K562 (cell line): ENCODE results near the gene HYOU1. TPM values are rescaled to one million over a fixed set of nuclear protein-coding genes. Genes with fewer than 3 reads are reported as not detected.

Source experiments
- ARID2 ChIP-seq: fragments of 450-650 bp; IDR thresholded peaks from 2 replicates; pipeline ENCODE4 v1.6.1; 2017; ENCODE audit warnings: antibody characterized with exemption, mild to moderate bottlenecking
- C11orf30 ChIP-seq: fragments of 450-650 bp; IDR thresholded peaks from 2 replicates; pipeline ENCODE4 v1.6.1; 2016; ENCODE audit warnings: low read depth, mild to moderate bottlenecking
- DEAF1 ChIP-seq: fragments of 450-650 bp; formaldehyde crosslinking; IDR thresholded peaks from 2 replicates; pipeline ENCODE4 v1.4.0; 2020; ENCODE audit warnings: mild to moderate bottlenecking, moderate library complexity
- DIDO1 ChIP-seq: fragments of 450-650 bp; IDR thresholded peaks from 2 replicates; pipeline ENCODE4 v1.6.1; 2016; ENCODE audit warnings: low read depth, missing biosample characterization, missing genetic modification characterization
- E2F3 ChIP-seq: fragments of 250-450 bp; sonication (Bioruptor Pico); IDR thresholded peaks from 2 replicates; pipeline ENCODE4 v1.4.0; 2020; ENCODE audit warnings: mild to moderate bottlenecking
- GATAD2B ChIP-seq: fragments of 450-650 bp; IDR thresholded peaks from 2 replicates; pipeline ENCODE4 v1.6.1; 2017; ENCODE audit warnings: mild to moderate bottlenecking, borderline replicate concordance
- HSF4 ChIP-seq: fragments of 250-450 bp; sonication (Bioruptor Pico); IDR thresholded peaks from 2 replicates; pipeline ENCODE4 v2.1.2; 2022; ENCODE audit warnings: mild to moderate bottlenecking, moderate library complexity, borderline replicate concordance
- MCM2 ChIP-seq: fragments of 450-650 bp; IDR thresholded peaks from 2 replicates; pipeline ENCODE4 v1.6.1; 2017; ENCODE audit warnings: low read depth, mild to moderate bottlenecking
- MEF2D ChIP-seq: conservative IDR thresholded peaks from 2 replicates; pipeline ENCODE4 v1.6.1; 2016; ENCODE audit warnings: low read depth, missing genetic modification characterization, missing compliant biosample characterization
- MTA3 ChIP-seq: fragments of 450-650 bp; formaldehyde crosslinking; IDR thresholded peaks from 2 replicates; pipeline ENCODE4 v1.6.1; 2017; ENCODE audit warnings: mild to moderate bottlenecking, borderline replicate concordance
- POLR2G ChIP-seq: fragments of 200-400 bp; formaldehyde crosslinking; IDR thresholded peaks from 2 replicates; pipeline ENCODE4 v1.6.1; 2017; ENCODE audit warnings: low read depth, mild to moderate bottlenecking, antibody characterized with exemption, low read length, moderate library complexity
- SAFB ChIP-seq: fragments of 200-400 bp; formaldehyde crosslinking; IDR thresholded peaks from 2 replicates; pipeline ENCODE4 v1.6.1; 2017; ENCODE audit warnings: low read depth, low read length, borderline replicate concordance
- SFPQ ChIP-seq: fragments of 200-400 bp; formaldehyde crosslinking; IDR thresholded peaks from 2 replicates; pipeline ENCODE4 v1.6.1; 2017; ENCODE audit warnings: mild to moderate bottlenecking, low read depth, low read length, moderate library complexity
- TAF7 ChIP-seq: fragments of 450-650 bp; IDR thresholded peaks from 2 replicates; pipeline ENCODE4 v1.6.1; 2016; ENCODE audit warnings: missing genetic modification characterization, missing compliant biosample characterization
- ZBTB1 ChIP-seq: sonication (generic); formaldehyde crosslinking; IDR thresholded peaks from 2 replicates; pipeline ENCODE4 v1.8.1; 2023; ENCODE audit warnings: missing genetic modification reagents, low read depth, mild to moderate bottlenecking, borderline replicate concordance
- ZNF699 ChIP-seq: fragments of 250-450 bp; sonication (Bioruptor Pico); IDR thresholded peaks from 2 replicates; pipeline ENCODE4 v1.8.0; 2021; ENCODE audit warnings: mild to moderate bottlenecking, moderate library complexity; ENCODE audit not compliant: insufficient replicate concordance
- polyA plus RNA-seq, 8 experiments: library from polyadenylated mRNA; depleted of rRNA in 4 of 8; stranded (reverse) in 5 of 8; unstranded in 3 of 8; fragments of >200 nt; fragmentation: Nextera tagmentation in 2 of 8; fragmentation: Illumina TruSeq in 1 of 8; extraction: Ambion mirVana in 2 of 8; extraction: Trizol in 1 of 8; gene quantifications; 2 replicates each; pipeline versions ENCODE4 v1.2.1 to v1.2.3, GENCODE V29; 2011 to 2014; ENCODE audit warnings: inconsistent platforms in 1 of 8, missing spikeins in 1 of 8
- total RNA-seq, 7 experiments: library from RNA; depleted of rRNA in 6 of 7; stranded (reverse); fragments of >200 nt in 6 of 7; fragmentation: Illumina TruSeq in 2 of 7; extraction: Trizol in 2 of 7; gene quantifications; 2 replicates each; pipeline versions ENCODE4 v1.2.1 to v1.2.3, GENCODE V29; 2011 to 2021; ENCODE audit warnings: low replicate concordance in 1 of 7
- TF ChIP-seq, protein P1 (sequence below): fragments of 450-650 bp; formaldehyde crosslinking; IDR thresholded peaks from 2 replicates; pipeline ENCODE4 v1.4.0; 2022; ENCODE audit warnings: mild to moderate bottlenecking, moderate library complexity
- TF ChIP-seq, protein P2 (sequence below): IDR thresholded peaks from 2 replicates; pipeline ENCODE4 v1.6.1; 2011; ENCODE audit warnings: borderline replicate concordance, low read depth, mild to moderate bottlenecking, moderate library complexity, low read length; ENCODE audit not compliant: insufficient read depth, poor library complexity, severe bottlenecking
- TF ChIP-seq, protein P3 (sequence below): fragments of 450-650 bp; IDR thresholded peaks from 2 replicates; pipeline ENCODE4 v1.6.1; 2016; ENCODE audit warnings: antibody characterized with exemption

Gene HYOU1
- total and polyA plus RNA-seq, 9 of the 15 experiments (the other 6 are each of a cell fraction or from before 2014, with no cell fraction given) = 19.5 to 197 (median 128) TPM

GRCh38 chr11:119057000-119057769, at the start of gene HYOU1 (continued):
- no peak for TF ChIP-seq DIDO1 (tag)
- TF ChIP-seq ZBTB1 (CRISPR knock-in tag) = peak; percentile 22; the same call in 1 of the 2 replicates
- no peak for TF ChIP-seq SFPQ
- TF ChIP-seq DEAF1 (CRISPR knock-in tag) = no peak
- TF ChIP-seq TAF7 (tag) = 0 out of 2 replicates have a peak, but pooled peaks have one; percentile 52
- TF ChIP-seq C11orf30 = peak; percentile 75
- TF ChIP-seq MTA3 = peak; percentile 82; the same call in 1 of the 2 replicates
- TF ChIP-seq E2F3 = no peak
- no peak for TF ChIP-seq SAFB
- no peak for TF ChIP-seq ZNF699 (CRISPR knock-in tag)
- TF ChIP-seq, protein P1, sequence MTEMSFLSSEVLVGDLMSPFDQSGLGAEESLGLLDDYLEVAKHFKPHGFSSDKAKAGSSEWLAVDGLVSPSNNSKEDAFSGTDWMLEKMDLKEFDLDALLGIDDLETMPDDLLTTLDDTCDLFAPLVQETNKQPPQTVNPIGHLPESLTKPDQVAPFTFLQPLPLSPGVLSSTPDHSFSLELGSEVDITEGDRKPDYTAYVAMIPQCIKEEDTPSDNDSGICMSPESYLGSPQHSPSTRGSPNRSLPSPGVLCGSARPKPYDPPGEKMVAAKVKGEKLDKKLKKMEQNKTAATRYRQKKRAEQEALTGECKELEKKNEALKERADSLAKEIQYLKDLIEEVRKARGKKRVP (CRISPR knock-in tag) = peak; percentile 81
- peak; percentile 99 for TF ChIP-seq POLR2G
- no peak for TF ChIP-seq ARID2
- TF ChIP-seq MCM2 = no peak
- TF ChIP-seq, protein P2, sequence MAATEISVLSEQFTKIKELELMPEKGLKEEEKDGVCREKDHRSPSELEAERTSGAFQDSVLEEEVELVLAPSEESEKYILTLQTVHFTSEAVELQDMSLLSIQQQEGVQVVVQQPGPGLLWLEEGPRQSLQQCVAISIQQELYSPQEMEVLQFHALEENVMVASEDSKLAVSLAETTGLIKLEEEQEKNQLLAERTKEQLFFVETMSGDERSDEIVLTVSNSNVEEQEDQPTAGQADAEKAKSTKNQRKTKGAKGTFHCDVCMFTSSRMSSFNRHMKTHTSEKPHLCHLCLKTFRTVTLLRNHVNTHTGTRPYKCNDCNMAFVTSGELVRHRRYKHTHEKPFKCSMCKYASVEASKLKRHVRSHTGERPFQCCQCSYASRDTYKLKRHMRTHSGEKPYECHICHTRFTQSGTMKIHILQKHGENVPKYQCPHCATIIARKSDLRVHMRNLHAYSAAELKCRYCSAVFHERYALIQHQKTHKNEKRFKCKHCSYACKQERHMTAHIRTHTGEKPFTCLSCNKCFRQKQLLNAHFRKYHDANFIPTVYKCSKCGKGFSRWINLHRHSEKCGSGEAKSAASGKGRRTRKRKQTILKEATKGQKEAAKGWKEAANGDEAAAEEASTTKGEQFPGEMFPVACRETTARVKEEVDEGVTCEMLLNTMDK = no peak
- TF ChIP-seq, protein P3, sequence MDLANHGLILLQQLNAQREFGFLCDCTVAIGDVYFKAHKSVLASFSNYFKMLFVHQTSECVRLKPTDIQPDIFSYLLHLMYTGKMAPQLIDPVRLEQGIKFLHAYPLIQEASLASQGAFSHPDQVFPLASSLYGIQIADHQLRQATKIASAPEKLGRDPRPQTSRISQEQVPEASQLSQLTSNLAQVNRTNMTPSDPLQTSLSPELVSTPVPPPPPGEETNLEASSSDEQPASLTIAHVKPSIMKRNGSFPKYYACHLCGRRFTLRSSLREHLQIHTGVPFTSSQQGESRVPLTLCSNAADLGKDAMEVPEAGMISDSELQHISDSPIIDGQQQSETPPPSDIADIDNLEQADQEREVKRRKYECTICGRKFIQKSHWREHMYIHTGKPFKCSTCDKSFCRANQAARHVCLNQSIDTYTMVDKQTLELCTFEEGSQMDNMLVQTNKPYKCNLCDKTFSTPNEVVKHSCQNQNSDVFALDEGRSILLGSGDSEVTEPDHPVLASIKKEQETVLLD = peak; percentile 70
- no peak for TF ChIP-seq GATAD2B
- no peak for TF ChIP-seq HSF4 (CRISPR knock-in tag)
- no peak for TF ChIP-seq MEF2D (tag)
